ENCODE measurements around the gene CAPSL. TPM values are rescaled to one million over a fixed set of nuclear protein-coding genes. Genes with fewer than 3 reads are reported as not detected.

CAPSL gene
- total and polyA plus RNA-seq, 2 donors (not counting 1 experiment from before 2014, with no cell fraction given), result not detected

GRCh38 chr5:35924122-35924949, 14.1 kb downstream of the CAPSL start:
- peaks cover 5% of the 10 kb centered on the region for H3K9me3 Mint-ChIP-seq (ENCODE audit: insufficient read depth)
- ATAC-seq (ENCODE audit: low read depth) (no peak), DNase-seq (no peak)
- Histone ChIP-seq H3K27me3 (replicated peaks in 1 of 4; ENCODE audit: control extremely low read depth in 1 of 4, control insufficient read depth in 3 of 4, insufficient read depth in 4 of 4, low read length in 3 of 4) (peaks cover 0 to 10% (median 4%) of the 10 kb centered on the region in 4 experiments), H3K4me3 (ENCODE audit: control extremely low read depth in 1 of 5, extremely low read depth in 1 of 5, insufficient read depth in 1 of 5, low read depth in 2 of 5, low read length in 4 of 5) (no peak overlapping the region), H3K36me3 (replicated peaks in 1 of 2; ENCODE audit: control extremely low read depth in 1 of 2, control insufficient read depth in 1 of 2, extremely low read depth in 1 of 2, insufficient read depth in 2 of 2, low read length in 1 of 2) (no peaks in the 10 kb centered on the region), H2AFZ (ENCODE audit: insufficient read depth, low read depth, low read length, poor library complexity, severe bottlenecking) (peak overlapping the region; percentile 58), H3K9ac (ENCODE audit: low read length) (no peak overlapping the region), H3K27ac (ENCODE audit: low read length in 2 of 2) (no peak overlapping the region), H3K4me1 (ENCODE audit: control insufficient read depth in 2 of 2, insufficient read depth in 2 of 2, low read length in 2 of 2) (peaks cover 6% of the 10 kb centered on the region in 2 donors), H3K9me3 (ENCODE audit: control extremely low read depth in 1 of 3, control insufficient read depth in 2 of 3, insufficient read depth in 1 of 3, low read length in 2 of 3) (peaks cover 0 to 7% (median 0%) of the 10 kb centered on the region in 3 donors), H3K79me2 (ENCODE audit: control insufficient read depth, insufficient read depth, low read length) (no peaks in the 10 kb centered on the region), H4K20me1 (ENCODE audit: control insufficient read depth, insufficient read depth, low read length, poor library complexity, severe bottlenecking) (no peaks in the 10 kb centered on the region), H3K4me2 (replicated peaks; ENCODE audit: low read depth, low read length, poor library complexity, severe bottlenecking) (peak overlapping the region; percentile 31)
- intact Hi-C loops (cut with micrococcal nuclease), result loop anchor here (10.0 kb wide), 1 partner anchor 700 kb away; no protein-coding TSS in a partner anchor
- no peak overlapping the region for H3K27ac Mint-ChIP-seq
- POLR2A ChIA-PET, result no interaction called here
- H3K27me3 Mint-ChIP-seq, result peaks cover 30% of the 10 kb centered on the region
- TF ChIP-seq CTCF (IDR thresholded peaks at IDR 0.05) (no peak), EZH2 (IDR thresholded peaks at IDR 0.05; ENCODE audit: borderline replicate concordance, insufficient read depth, low read depth, low read length, poor library complexity, severe bottlenecking) (no peak)
- H3K4me3 Mint-ChIP-seq, result no peak overlapping the region
- CTCF ChIA-PET, result interaction anchor here (1.1 to 5.4 kb wide), 5 partner anchors 9 to 1401 kb away, joined by 3 to 94 read pairs (median 4); no protein-coding TSS in a partner anchor
- WGBS (ENCODE audit: insufficient coverage), result 48% methylated on average over 8 of the region's 10 CpGs
- peaks cover 10% of the 10 kb centered on the region for H3K4me1 Mint-ChIP-seq

GRCh38 chr5:35922468-35922867, 16.0 kb downstream of the CAPSL start:
- H3K4me3 ChIP-seq (ENCODE audit: control extremely low read depth in 1 of 5, extremely low read depth in 1 of 5, insufficient read depth in 1 of 5, low read depth in 2 of 5, low read length in 4 of 5), result no peak overlapping the region
- peaks cover 0 to 10% (median 4%) of the 10 kb centered on the region in 4 experiments for H3K27me3 ChIP-seq (replicated peaks in 1 of 4; ENCODE audit: control extremely low read depth in 1 of 4, control insufficient read depth in 3 of 4, insufficient read depth in 4 of 4, low read length in 3 of 4)
- peaks cover 0 to 7% (median 0%) of the 10 kb centered on the region in 3 donors for H3K9me3 ChIP-seq (ENCODE audit: control extremely low read depth in 1 of 3, control insufficient read depth in 2 of 3, insufficient read depth in 1 of 3, low read length in 2 of 3)
- no peaks in the 10 kb centered on the region for H3K79me2 ChIP-seq (ENCODE audit: control insufficient read depth, insufficient read depth, low read length)
- peaks cover 6% of the 10 kb centered on the region in 2 donors for H3K4me1 ChIP-seq (ENCODE audit: control insufficient read depth in 2 of 2, insufficient read depth in 2 of 2, low read length in 2 of 2)
- ChIA-PET POLR2A (no interaction called here), CTCF (no interaction called here)
- ATAC-seq (ENCODE audit: low read depth) (no peak), DNase-seq (no peak)
- no peak overlapping the region for H3K4me3 Mint-ChIP-seq
- H3K27ac ChIP-seq (ENCODE audit: low read length in 2 of 2), result no peak overlapping the region
- no peak overlapping the region for H2AFZ ChIP-seq (ENCODE audit: insufficient read depth, low read depth, low read length, poor library complexity, severe bottlenecking)
- no peak for TF ChIP-seq EZH2 (IDR thresholded peaks at IDR 0.05; ENCODE audit: borderline replicate concordance, insufficient read depth, low read depth, low read length, poor library complexity, severe bottlenecking)
- no peak for TF ChIP-seq CTCF (IDR thresholded peaks at IDR 0.05)
- WGBS (ENCODE audit: insufficient coverage), result 88% methylated on average over 6 of the region's 7 CpGs
- intact Hi-C loops (cut with micrococcal nuclease), result loop anchor here (10.0 kb wide), 1 partner anchor 698 kb away; no protein-coding TSS in a partner anchor
- peaks cover 8% of the 10 kb centered on the region for H3K9me3 Mint-ChIP-seq (ENCODE audit: insufficient read depth)
- no peak overlapping the region for H3K9ac ChIP-seq (ENCODE audit: low read length)
- H3K27ac Mint-ChIP-seq, result no peak overlapping the region
- H3K4me2 ChIP-seq (replicated peaks; ENCODE audit: low read depth, low read length, poor library complexity, severe bottlenecking), result no peak overlapping the region
- no peaks in the 10 kb centered on the region for H4K20me1 ChIP-seq (ENCODE audit: control insufficient read depth, insufficient read depth, low read length, poor library complexity, severe bottlenecking)
- peaks cover 10% of the 10 kb centered on the region for H3K4me1 Mint-ChIP-seq
- peaks cover 30% of the 10 kb centered on the region for H3K27me3 Mint-ChIP-seq
- no peaks in the 10 kb centered on the region for H3K36me3 ChIP-seq (replicated peaks in 1 of 2; ENCODE audit: control extremely low read depth in 1 of 2, control insufficient read depth in 1 of 2, extremely low read depth in 1 of 2, insufficient read depth in 2 of 2, low read length in 1 of 2)

Measured in B cell (primary cell).